T47D (cell line): Measurements from ENCODE around the gene SMG6.
A peak's percentile ranks its signal among the peaks of the same experiment; 100 is the strongest.

ENCODE experiments used
- DNase-seq, 2 experiments: peaks; one replicate each; pipeline versions ENCODE4 v3.0.0 to v3.0.0-alpha.2; 2011 to 2012; ENCODE audit warnings: low read depth in 1 of 2, low spot score in 1 of 2
- JUND ChIP-seq: IDR thresholded peaks from 2 replicates; pipeline ENCODE4 v1.6.1; 2012; ENCODE audit warnings: low read depth
- in situ Hi-C: cut with HindIII; loops from 2 replicates; pipeline ENCODE4 v1.10.0; 2016; ENCODE audit warnings: low sequenced_read_pairs, low pct_unique_long_range_greater_than_20kb

SMG6 gene

GRCh38 chr17:2012499-2012898 is 291.1 kb downstream of the SMG6 start:
- in situ Hi-C loops, result no loop called here
- no peak for TF ChIP-seq JUND
- DNase-seq, result no peak

GRCh38 chr17:2011411-2012371 is 291.9 kb downstream of the SMG6 start:
- in situ Hi-C loops, result no loop called here
- TF ChIP-seq JUND, result peak; percentile 76; the same call in 1 of the 2 replicates
- peak; percentile 44 to 98 for DNase-seq
